GM12801 (cell line): ENCODE results near the gene TBC1D10B.

Source experiments
- CTCF ChIP-seq: IDR thresholded peaks from one replicate; pipeline ENCODE4 v1.5.1; 2011; ENCODE audit warnings: control low read depth; ENCODE audit not compliant: insufficient read length; ENCODE audit errors: extremely low read depth

TBC1D10B gene

GRCh38 chr16:30348929-30349328, 21.4 kb downstream of the TBC1D10B start:
- TF ChIP-seq CTCF: no peak

- TF ChIP-seq CTCF: no peak
These were observed 22.2 kb downstream of the TBC1D10B start for GRCh38 chr16:30348113-30348512.

GRCh38 chr16:30346286-30346685, 24.0 kb downstream of the TBC1D10B start:
- no peak for TF ChIP-seq CTCF

- TF ChIP-seq CTCF: no peak
These were observed 27.4 kb downstream of the TBC1D10B start for GRCh38 chr16:30342751-30343490.

GRCh38 chr16:30340621-30341020, 29.7 kb downstream of the TBC1D10B start:
- no peak for TF ChIP-seq CTCF

- TF ChIP-seq CTCF: no peak
These were observed 34.5 kb downstream of the TBC1D10B start for GRCh38 chr16:30335598-30336474.
